Stomach smooth muscle (tissue), 2 donors: ENCODE results near the gene PNCK.
"Not testable (repeated sequence)": the region's sequence is repeated elsewhere in the genome, so short reads cannot be mapped to it uniquely, and the experiment has no call there.

Experiments used
- H3K27ac ChIP-seq: one replicate; pipeline ENCODE4 v1.7.0; 2013; ENCODE audit warnings: mild to moderate bottlenecking, low read length, inconsistent platforms
- H3K27me3 ChIP-seq, 2 donors: one replicate each; pipeline ENCODE4 v1.7.0; 2013; ENCODE audit warnings: low read length in 2 of 2; ENCODE audit not compliant: insufficient read depth in 2 of 2, control insufficient read depth in 1 of 2
- H3K36me3 ChIP-seq, 2 donors: one replicate each; pipeline ENCODE4 v1.7.0; 2013; ENCODE audit warnings: low read length in 2 of 2; ENCODE audit not compliant: control insufficient read depth in 2 of 2, insufficient read depth in 2 of 2
- H3K4me1 ChIP-seq: one replicate; pipeline ENCODE4 v1.7.0; 2013; ENCODE audit warnings: low read length; ENCODE audit not compliant: control insufficient read depth, insufficient read depth
- H3K4me3 ChIP-seq, 2 donors: one replicate each; pipeline ENCODE4 v1.7.0; 2013; ENCODE audit warnings: low read length in 2 of 2
- H3K9ac ChIP-seq, 2 donors: one replicate each; pipeline ENCODE4 v1.7.0; 2013; ENCODE audit warnings: low read length in 2 of 2, mild to moderate bottlenecking in 1 of 2
- H3K9me3 ChIP-seq, 2 donors: one replicate each; pipeline ENCODE4 v1.7.0; 2013; ENCODE audit warnings: low read length in 2 of 2; ENCODE audit not compliant: control insufficient read depth in 2 of 2
- donor health status: healthy.
- donor health status: Pancreatic carcinoma.

Gene PNCK

DNA sequence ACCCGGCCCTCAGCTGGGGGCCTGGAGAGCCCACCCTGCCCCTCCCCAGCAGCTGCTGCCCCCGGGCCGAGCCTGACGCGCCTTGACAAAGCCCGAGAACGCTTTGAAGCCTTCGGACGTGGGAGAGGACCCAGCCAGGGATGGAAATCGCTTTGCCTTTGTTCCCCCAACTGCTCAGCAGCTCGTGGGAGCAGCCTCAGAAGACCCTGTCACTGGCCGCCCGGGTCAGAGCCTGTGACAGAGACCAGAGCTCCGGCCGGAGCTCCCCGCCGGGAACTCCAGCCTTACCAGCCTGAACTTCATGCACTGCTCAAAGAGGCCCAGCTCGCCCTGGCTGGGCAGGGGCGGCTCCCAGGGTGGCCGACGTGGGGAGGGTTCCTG is 11.5 kb upstream of the PNCK start:
- Histone ChIP-seq H3K9me3 (no peaks in the 10 kb centered on the region), H3K9ac (no peak overlapping the region), H3K4me3 (no peak overlapping the region), H3K27me3 (peaks cover 0 to 2% of the 10 kb centered on the region in 2 donors), H3K4me1 (peaks cover 6% of the 10 kb centered on the region), H3K27ac (no peak overlapping the region), H3K36me3 (no peaks in the 10 kb centered on the region)

DNA sequence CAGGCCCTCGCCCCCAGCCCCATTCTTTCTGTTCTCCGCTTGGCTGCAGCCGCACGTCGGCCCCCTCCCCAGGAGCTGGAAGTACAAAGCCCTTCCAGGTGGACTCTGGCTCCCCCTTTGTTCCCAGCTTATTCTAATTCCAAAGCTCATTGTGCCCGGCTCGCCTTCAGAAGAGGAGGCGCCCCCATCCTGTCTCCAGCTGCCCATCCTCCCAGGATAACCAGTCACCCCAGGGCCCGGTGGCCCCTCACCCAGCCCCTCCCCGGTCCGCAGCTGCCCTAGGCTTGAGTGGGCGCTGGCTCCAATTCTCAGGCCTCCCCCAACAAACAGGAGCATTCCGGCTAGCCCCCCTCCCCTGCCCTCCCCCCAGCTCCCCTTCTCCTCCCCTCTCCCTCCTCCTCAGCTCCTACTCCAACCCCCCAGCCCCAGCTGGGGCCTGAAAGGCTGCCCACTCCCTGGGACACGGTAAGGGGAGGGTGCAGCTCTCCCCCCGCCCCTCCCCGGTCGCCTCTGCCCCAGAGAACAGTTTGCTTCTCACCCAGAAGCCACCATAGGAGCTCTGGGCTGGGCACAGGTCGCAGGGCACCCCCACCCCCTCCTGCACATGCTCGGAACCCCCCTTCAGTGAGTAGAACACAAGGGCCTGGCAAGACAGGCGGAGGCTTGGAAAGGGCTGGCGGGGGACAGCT is 11.0 kb upstream of the PNCK start:
- Histone ChIP-seq H3K9ac (no peak overlapping the region), H3K4me3 (no peak overlapping the region), H3K27ac (no peak overlapping the region), H3K4me1 (peaks cover 2% of the 10 kb centered on the region), H3K27me3 (peaks cover 0 to 4% of the 10 kb centered on the region in 2 donors), H3K9me3 (no peaks in the 10 kb centered on the region), H3K36me3 (no peaks in the 10 kb centered on the region)

DNA sequence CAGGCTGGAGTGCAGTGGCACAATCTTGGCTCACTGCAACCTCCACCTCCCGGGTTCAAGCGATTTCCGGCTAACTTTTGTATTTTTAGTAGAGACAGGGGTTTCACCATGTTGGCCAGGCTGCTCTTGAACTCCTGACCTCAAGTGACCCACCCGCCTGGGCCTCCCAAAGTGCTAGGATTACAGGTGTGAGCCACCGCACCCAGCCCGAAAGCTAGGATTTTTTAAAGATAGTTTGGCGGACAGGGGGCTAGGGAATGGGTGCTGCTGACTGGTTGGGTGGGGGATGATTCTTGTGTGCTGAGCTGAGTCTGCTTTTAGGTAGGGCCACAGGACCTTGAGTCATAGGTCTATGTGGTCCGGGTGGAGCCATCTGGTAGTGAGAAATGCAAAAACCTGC is 9.9 kb upstream of the PNCK start:
- not testable (repeated sequence) for H3K4me1 ChIP-seq, H3K27ac ChIP-seq, H3K9me3 ChIP-seq, H3K9ac ChIP-seq, H3K4me3 ChIP-seq, H3K36me3 ChIP-seq, H3K27me3 ChIP-seq

DNA sequence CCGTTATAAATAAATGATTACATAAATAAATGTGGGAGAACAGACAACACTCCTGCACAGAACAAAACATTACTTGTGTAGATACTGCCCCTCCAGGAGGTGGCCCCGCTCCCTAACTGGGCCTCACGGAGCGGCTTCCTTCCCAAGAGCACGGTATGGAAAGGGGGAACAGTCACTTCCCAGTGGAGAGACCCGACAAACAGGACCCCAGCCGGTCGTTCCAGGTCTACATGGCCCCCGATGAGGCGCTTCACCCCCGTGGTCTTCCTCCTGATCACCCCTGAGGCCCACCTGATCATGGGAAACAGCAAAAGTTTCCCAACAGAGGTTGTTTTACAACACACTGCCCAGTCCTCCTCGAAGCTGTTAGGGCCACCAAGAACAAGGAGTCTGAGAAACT is 7.6 kb upstream of the PNCK start:
- Histone ChIP-seq H3K4me1 (no peaks in the 10 kb centered on the region), H3K27ac (no peak overlapping the region), H3K36me3 (no peaks in the 10 kb centered on the region), H3K27me3 (peaks cover 0 to 4% of the 10 kb centered on the region in 2 donors), H3K9ac (no peak overlapping the region), H3K4me3 (no peak overlapping the region), H3K9me3 (no peaks in the 10 kb centered on the region)

DNA sequence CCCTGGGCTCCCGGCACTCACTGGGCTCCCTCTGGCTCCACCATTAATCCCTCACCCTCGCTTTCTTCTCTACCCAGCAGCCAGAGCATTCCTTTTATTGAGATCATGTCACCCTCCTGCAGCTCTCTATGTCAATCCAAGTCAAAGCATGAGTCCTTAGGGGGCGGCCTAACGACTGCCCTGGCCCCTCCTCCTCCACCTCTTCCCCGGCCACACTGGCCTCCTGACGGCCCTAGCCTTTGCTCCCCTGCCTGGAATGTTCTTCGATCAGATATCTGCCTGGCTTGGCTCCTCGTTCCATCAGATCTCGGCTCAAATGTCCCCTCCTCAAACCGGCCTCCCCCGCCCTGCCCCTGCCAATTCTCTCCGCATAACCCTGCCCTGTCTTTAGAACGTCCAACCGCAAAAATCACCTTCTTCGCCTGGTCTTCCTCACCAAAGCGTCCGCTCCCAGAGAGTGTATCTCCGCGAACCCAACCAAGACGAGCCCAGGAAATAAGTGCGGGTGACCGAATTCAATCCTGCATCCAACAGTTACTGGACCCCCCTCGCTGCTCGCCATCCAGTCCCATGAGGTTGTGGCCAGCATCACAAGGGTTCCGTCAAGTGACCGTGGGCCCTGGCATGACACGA is 722 bp upstream of the PNCK start:
- Histone ChIP-seq H3K4me1 (peaks cover 13% of the 10 kb centered on the region), H3K27ac (peak overlapping the region; percentile 41), H3K4me3 (peak overlapping the region in 1 of 2 donors; percentile 29)

DNA sequence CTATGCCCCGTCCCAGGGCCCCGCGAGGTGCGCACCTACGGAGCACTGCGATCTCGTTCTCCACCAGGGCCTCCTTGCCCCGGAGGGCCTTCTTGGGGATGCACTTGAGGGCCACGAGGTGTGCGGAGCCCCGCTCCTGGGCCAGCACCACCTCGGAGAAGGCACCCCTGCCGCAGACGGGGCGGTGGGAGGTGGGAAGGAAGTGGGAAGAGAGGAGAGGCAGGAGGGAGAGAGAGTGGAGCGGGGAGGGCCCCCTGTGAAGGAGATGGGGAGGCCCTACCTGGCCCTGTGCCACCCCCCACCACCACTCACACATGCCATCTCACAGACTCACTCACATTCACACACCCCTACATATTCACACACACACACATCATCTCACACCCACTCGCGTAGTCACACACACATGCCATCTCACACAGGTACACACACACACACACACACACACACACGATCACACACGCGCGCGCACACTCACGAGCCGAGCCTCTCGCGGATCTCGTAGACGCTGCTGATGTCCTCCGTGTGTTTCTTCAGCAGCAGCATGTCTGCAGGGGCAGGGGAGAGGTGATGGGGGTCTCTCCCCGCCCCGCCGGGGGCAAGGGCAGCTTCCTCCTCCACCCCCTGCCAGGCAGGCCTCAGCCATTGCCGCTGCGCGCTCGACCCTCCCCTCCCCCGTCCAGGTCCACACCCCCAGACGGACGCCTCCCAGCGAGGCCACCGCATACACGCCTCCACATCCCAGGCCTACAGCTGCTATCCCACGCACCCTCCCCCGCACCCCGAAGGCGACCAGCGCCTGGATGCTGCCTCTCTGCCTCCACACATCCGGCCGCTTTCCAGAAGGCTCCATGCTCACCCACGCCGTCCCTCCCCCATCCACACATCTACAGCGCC is 834 bp downstream of the PNCK start:
- Histone ChIP-seq H3K9me3 (no peaks in the 10 kb centered on the region), H3K9ac (peak overlapping the region; percentile 21 to 45), H3K36me3 (no peaks in the 10 kb centered on the region), H3K27me3 (peaks cover 0 to 3% of the 10 kb centered on the region in 2 donors), H3K27ac (peak overlapping the region; percentile 37), H3K4me1 (peaks cover 23% of the 10 kb centered on the region), H3K4me3 (peak overlapping the region; percentile 57 to 69)

More for the DNA sequence above, 722 bp upstream of the PNCK start:
- Histone ChIP-seq H3K9me3 (no peaks in the 10 kb centered on the region), H3K27me3 (peaks cover 0 to 1% of the 10 kb centered on the region in 2 donors), H3K36me3 (no peaks in the 10 kb centered on the region), H3K9ac (no peak overlapping the region)

DNA sequence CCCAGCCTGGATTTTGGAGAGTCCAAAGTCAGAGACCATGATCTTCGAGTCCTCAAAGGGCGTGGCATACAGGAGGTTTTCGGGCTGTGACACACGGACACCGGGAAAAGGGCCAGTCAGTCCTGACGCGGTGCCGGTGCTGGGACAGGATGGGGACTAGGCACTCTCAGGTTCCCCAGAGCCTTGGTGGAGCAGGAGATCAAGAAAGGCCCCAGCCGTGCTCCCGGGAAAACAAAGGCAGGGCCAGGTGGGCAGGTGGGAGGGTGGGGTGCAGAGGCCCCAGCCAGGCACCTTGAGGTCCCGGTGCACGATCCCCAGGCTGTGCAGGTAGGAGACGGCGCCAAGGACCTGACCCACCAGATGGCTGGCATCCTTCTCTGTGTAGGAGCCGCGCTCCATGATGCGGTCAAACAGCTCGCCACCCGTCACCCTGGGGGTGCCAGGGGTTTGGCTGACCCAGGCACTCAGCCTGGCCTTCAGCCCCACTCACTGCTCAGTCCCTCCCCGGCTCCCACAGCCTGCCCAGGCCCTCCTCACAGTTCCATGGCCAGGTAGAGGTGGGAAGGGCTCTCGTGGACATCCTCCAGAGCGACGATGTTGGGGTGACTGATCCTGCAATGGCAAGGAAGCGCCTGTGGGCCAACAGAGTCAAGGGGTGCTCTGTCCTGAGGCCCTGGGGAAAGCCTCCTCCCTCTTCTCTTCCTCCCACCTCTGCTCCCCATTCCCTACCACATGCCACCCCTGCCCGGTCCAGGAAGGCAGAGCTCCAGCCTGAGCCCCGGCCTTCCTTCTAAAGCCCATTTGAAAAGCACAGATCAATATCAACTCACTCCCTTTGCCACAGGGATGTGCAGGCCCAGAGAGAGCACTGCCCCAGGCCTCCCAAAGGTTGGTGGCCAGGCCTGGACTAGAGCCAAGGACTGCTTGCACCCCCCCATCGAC is 1.8 kb downstream of the PNCK start:
- no peak overlapping the region for H3K9ac ChIP-seq
- no peaks in the 10 kb centered on the region for H3K36me3 ChIP-seq
- no peaks in the 10 kb centered on the region for H3K9me3 ChIP-seq
- H3K27me3 ChIP-seq: peaks cover 0 to 10% of the 10 kb centered on the region in 2 donors
- H3K4me1 ChIP-seq: peaks cover 26% of the 10 kb centered on the region
- H3K4me3 ChIP-seq: peak overlapping the region in 1 of 2 donors; percentile 69
- peak overlapping the region; percentile 11 for H3K27ac ChIP-seq

DNA sequence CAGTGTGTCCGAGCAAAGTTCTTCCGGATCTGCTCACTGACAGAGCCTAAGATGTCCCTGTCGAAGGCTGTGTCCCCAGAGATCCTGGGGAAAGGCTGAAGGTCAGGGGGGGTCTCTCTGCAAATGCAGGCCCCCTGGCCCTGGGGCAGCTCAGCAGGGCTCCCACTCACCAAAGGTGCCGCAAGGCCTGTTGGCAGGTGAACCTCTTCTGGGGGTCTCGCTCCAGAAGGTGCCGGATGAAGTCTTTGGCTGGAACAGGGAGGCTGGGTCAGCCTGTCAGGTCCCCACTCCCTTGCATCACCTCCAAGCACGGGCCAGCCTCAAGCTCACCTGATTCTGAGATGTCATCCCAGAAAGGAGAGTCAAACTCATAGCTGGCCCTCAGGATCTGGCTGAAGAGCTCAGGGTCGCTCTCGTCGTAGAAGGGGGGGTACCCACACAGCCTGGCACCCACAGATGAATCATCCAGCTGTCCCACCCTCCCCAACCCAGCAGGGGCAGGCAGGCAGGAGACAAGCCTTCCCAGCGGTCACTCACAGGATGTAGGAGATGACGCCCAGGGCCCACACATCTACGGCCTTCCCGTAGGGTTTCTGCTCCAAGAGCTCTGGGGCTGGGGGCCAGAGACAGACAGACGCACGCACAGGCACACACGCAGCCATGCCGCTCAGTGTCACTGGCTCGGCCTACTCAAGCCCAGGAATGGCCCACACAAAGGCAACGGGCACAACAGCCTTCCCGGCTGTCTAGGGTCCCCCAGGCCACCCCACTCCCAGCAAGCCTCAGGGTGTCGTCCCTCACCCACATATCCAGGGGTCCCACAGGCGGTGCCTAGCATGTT is 2.6 kb downstream of the PNCK start:
- Histone ChIP-seq H3K4me3 (no peak overlapping the region), H3K4me1 (peaks cover 26% of the 10 kb centered on the region), H3K9ac (no peak overlapping the region), H3K9me3 (no peaks in the 10 kb centered on the region), H3K27ac (no peak overlapping the region), H3K27me3 (peaks cover 0 to 12% of the 10 kb centered on the region in 2 donors), H3K36me3 (no peaks in the 10 kb centered on the region)

DNA sequence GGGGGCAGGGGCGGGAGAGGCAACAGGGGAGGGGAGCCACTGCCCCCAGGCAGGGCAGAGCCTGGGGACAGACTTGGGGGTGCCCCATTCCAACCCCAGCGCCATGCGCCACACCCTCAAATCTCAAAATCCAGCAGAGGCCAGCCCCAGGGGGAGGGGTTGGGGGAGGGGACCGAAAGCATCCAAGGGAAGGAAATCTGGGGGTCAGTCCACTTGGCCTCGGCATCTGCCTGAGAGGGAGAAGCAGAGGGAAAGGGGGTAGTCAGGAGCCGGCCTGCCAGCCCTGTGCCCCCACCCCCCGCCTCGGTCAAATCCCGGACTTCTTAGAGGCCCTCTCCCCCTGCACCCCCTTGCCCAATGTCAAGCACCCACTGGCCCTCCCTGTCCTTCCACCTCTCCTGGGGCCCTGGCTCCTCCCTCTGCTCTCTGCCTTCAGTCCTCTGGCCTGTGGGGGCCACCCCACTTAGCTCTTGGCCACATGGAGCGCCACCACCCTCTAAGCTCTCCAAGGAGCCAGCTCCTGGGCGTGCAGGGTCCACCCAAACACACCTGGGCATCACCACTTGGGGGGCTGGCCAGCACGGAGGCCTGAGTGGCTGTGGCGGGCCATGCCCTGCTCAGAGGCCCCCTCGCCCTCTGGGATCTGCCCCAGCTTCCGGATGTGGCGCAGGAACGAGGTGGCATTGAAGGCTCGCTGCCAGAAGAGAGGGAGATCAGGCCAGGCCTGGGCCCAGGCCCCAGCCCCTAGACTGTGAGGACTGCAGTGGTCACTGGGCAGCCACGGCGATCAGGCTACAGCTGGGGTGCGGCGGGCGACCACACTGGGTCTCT is 3.5 kb downstream of the PNCK start:
- Histone ChIP-seq H3K4me3 (no peak overlapping the region), H3K9ac (no peak overlapping the region), H3K27ac (no peak overlapping the region), H3K36me3 (no peaks in the 10 kb centered on the region), H3K4me1 (peaks cover 26% of the 10 kb centered on the region), H3K9me3 (no peaks in the 10 kb centered on the region), H3K27me3 (peaks cover 0 to 15% of the 10 kb centered on the region in 2 donors)
